NT2/D1 (cell line): ENCODE data around the gene FBXL13.

Source experiments
- DNase-seq: peaks from one replicate; pipeline ENCODE4 v3.0.0-alpha.2; 2011; ENCODE audit warnings: low read depth, low spot score
- H3K27me3 ChIP-seq: 2 replicates; pipeline ENCODE4 v1.6.0; 2011; ENCODE audit warnings: mild to moderate bottlenecking; ENCODE audit not compliant: insufficient read length, insufficient read depth
- H3K36me3 ChIP-seq: 2 replicates; pipeline ENCODE4 v1.6.1; 2011; ENCODE audit warnings: mild to moderate bottlenecking, low read length, mixed read lengths; ENCODE audit not compliant: insufficient read depth, insufficient read length
- H3K4me1 ChIP-seq: 2 replicates; pipeline ENCODE4 v1.5.1; 2011; ENCODE audit not compliant: insufficient read depth, insufficient read length
- H3K4me3 ChIP-seq: 2 replicates; pipeline ENCODE4 v1.5.1; 2011; ENCODE audit warnings: low read depth; ENCODE audit not compliant: insufficient read length
- H3K9ac ChIP-seq: 2 replicates; pipeline ENCODE4 v1.6.0; 2011; ENCODE audit warnings: low read depth; ENCODE audit not compliant: insufficient read length
- H3K9me3 ChIP-seq: 2 replicates; pipeline ENCODE4 v1.5.1; 2011; ENCODE audit warnings: mild to moderate bottlenecking, low read length; ENCODE audit not compliant: insufficient read depth
- SUZ12 ChIP-seq: IDR thresholded peaks from 2 replicates; pipeline ENCODE4 v1.6.1; 2011; ENCODE audit not compliant: insufficient read length, insufficient read depth; ENCODE audit errors: extremely low read depth
- YY1 ChIP-seq: IDR thresholded peaks from 2 replicates; pipeline ENCODE4 v1.6.1; 2011; ENCODE audit not compliant: insufficient read length, insufficient read depth
- ZNF274 ChIP-seq: IDR thresholded peaks from 2 replicates; pipeline ENCODE4 v1.6.1; 2011; ENCODE audit warnings: mild to moderate bottlenecking, low read depth, low read length

FBXL13 gene

DNA sequence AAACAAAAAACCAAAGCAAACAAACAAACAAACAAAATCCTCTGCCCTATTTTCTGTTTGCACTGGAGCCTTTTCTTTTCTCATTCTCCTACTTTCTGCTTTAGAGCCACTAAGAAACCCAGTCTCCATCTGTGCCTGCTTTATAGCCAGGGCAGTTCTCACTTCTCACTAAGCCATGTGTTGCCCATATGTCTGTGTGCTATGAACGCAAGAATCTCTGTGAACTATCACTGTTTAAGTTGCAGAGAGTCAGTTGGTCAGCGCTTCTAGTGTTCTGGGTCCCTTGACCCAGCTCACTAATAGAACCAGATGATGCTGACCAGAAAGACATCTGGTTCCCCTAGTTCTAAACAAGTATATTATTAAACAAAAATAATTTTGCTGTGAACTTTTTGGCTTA lies 244.4 kb downstream of the FBXL13 start:
- H3K27me3 ChIP-seq: no peaks in the 10 kb centered on the region
- TF ChIP-seq SUZ12 (no peak), YY1 (no peak), ZNF274 (no peak)
- H3K36me3 ChIP-seq: no peaks in the 10 kb centered on the region
- no peak overlapping the region for H3K9ac ChIP-seq
- H3K4me1 ChIP-seq: no peaks in the 10 kb centered on the region
- no peak for DNase-seq
- no peak overlapping the region for H3K4me3 ChIP-seq
- H3K9me3 ChIP-seq: no peaks in the 10 kb centered on the region

DNA sequence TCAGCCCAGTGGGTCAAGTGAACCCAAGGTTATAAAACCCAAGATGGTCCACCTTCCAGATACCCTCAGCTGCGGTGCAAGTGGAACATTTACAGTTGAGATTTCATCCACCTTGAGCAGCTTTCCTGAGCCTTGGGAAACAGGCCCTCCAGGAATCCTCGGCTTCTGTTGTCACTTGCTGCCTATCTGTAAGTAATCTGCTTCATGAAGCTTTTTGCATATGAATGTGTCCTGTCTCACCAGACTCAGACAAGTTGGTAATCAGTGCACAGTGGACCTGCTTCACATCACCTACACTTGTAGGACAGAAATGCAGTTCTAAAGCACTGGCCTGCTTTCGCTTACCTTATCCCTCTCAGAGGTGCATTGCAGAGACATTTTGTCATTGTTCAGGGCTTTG lies 245.5 kb downstream of the FBXL13 start:
- H3K9me3 ChIP-seq: no peaks in the 10 kb centered on the region
- H3K4me1 ChIP-seq: no peaks in the 10 kb centered on the region
- no peak for DNase-seq
- no peak overlapping the region for H3K9ac ChIP-seq
- H3K36me3 ChIP-seq: no peaks in the 10 kb centered on the region
- TF ChIP-seq ZNF274: no peak
- no peak for TF ChIP-seq SUZ12
- TF ChIP-seq YY1: no peak
- no peaks in the 10 kb centered on the region for H3K27me3 ChIP-seq
- no peak overlapping the region for H3K4me3 ChIP-seq

DNA sequence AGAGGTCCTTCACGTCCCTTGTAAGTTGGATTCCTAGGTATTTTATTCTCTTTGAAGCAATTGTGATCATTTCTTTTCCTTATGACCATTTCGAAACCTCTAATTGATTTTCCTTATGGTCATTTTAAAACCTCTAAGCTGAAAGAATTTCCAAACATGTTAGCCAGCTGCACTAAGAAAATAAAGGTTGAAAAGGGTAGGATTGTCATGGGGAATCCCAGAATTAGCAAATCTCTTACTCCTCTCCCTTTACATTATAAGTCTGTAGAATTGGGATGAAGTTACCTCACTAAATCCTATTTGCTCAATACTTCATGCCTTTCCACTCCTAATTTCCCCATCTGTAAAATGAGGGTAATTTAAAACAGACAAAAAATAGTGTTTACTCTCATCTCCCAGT lies 246.3 kb downstream of the FBXL13 start:
- no peak for TF ChIP-seq SUZ12
- TF ChIP-seq ZNF274: no peak
- TF ChIP-seq YY1: no peak

DNA sequence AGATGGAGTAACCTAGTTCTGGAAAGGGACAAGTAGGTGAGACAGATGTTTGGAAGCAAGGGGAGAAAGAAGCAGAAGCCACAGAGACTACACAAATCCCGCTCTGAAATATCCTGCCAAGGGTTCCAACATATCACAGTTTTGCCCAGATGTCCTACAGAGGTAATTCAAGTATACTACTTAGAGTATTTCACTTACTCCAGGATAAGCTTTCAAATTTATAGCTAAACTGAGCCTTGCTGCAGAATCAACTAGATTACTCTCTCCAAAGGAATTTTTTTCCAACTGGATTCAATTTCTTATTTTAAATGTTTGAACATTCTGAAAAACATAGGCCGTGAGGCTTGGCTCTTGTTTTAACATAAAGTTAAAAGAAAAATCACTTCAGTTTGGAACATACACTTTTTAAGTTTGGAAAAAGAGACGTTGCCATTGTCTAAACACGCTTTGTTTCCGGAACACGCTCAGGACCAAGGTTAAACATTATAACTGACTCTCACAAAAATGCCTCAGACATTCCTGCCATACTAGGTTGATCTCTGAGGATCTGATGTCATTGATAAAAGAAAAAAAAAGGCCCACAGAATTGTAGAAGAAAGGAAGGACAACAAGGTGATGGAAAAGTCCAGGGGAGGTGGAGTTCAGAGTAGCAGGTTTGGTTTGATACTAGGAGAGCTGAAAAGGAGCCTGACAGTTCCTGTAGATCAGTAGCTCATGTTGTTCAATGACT lies 251.0 kb downstream of the FBXL13 start:
- Histone ChIP-seq H3K9ac (no peak overlapping the region), H3K4me1 (no peaks in the 10 kb centered on the region), H3K9me3 (no peaks in the 10 kb centered on the region), H3K27me3 (no peaks in the 10 kb centered on the region), H3K36me3 (no peaks in the 10 kb centered on the region), H3K4me3 (no peak overlapping the region)
- no peak for DNase-seq
- TF ChIP-seq ZNF274 (no peak), SUZ12 (no peak), YY1 (no peak)

More for the DNA sequence above, 246.3 kb downstream of the FBXL13 start:
- Histone ChIP-seq H3K9ac (no peak overlapping the region), H3K4me3 (no peak overlapping the region), H3K9me3 (no peaks in the 10 kb centered on the region), H3K4me1 (no peaks in the 10 kb centered on the region), H3K36me3 (no peaks in the 10 kb centered on the region), H3K27me3 (no peaks in the 10 kb centered on the region)
- DNase-seq: no peak

DNA sequence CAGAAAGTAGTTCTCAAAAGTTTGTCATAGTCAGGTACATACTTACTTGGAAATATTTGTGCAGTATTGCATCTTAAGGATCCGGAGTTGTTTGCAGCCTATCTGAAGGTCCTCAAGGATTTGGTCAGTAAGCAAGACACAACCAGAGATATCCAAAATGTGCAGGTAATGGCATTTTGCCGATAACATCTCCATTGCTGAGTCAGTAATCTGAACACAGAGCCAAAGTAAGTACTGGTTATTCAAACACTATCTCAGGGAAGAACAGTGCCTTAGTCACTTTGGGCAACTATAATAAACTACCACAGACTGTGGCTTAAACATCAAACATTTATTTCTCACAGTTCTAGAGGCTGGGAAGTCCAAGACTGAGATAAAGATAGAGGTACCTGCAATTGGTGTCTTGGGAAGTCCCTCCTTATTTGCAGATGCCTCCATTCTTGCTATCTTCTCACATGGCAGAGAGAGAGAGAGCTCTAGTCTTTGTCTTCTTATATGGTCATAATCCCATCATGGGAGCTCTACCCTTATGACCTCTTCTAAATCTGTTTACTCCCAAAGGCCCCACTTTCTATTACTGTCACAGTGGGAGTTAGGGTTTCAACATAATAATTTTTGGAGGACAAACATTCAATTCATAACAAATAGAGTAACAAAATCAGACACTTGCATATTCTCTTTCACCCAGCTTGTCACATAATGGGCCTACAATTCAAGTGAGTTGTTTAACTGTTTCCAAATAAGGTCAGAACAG lies 252.4 kb downstream of the FBXL13 start:
- DNase-seq: no peak
- TF ChIP-seq YY1: no peak
- TF ChIP-seq SUZ12: no peak
- no peak for TF ChIP-seq ZNF274
- Histone ChIP-seq H3K4me1 (no peaks in the 10 kb centered on the region), H3K27me3 (no peaks in the 10 kb centered on the region), H3K9me3 (no peaks in the 10 kb centered on the region), H3K9ac (no peak overlapping the region), H3K4me3 (no peak overlapping the region), H3K36me3 (no peaks in the 10 kb centered on the region)

DNA sequence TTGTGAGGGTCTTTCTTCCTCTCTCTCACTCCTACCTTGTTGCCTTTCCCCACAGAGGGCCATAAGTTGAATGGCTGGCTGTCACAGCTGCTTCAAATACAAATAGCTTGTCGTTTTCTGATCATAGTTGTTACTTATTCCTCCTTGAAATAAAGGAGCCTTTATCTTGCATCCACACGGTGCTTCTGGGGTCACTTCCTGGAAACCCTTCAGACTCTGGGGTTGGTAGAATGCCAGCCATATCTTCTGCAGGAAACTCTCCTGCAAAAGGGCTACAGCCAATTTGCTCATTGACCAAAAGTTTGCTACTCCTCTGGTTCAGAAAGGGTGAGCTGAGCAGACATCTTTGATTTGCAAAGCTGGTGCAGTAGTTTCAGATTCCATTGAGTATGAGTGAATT lies 255.4 kb downstream of the FBXL13 start:
- Histone ChIP-seq H3K9ac (no peak overlapping the region), H3K4me3 (no peak overlapping the region), H3K4me1 (no peaks in the 10 kb centered on the region), H3K27me3 (no peaks in the 10 kb centered on the region), H3K9me3 (no peaks in the 10 kb centered on the region), H3K36me3 (no peaks in the 10 kb centered on the region)
- DNase-seq: no peak
- TF ChIP-seq YY1 (no peak), ZNF274 (no peak), SUZ12 (no peak)

DNA sequence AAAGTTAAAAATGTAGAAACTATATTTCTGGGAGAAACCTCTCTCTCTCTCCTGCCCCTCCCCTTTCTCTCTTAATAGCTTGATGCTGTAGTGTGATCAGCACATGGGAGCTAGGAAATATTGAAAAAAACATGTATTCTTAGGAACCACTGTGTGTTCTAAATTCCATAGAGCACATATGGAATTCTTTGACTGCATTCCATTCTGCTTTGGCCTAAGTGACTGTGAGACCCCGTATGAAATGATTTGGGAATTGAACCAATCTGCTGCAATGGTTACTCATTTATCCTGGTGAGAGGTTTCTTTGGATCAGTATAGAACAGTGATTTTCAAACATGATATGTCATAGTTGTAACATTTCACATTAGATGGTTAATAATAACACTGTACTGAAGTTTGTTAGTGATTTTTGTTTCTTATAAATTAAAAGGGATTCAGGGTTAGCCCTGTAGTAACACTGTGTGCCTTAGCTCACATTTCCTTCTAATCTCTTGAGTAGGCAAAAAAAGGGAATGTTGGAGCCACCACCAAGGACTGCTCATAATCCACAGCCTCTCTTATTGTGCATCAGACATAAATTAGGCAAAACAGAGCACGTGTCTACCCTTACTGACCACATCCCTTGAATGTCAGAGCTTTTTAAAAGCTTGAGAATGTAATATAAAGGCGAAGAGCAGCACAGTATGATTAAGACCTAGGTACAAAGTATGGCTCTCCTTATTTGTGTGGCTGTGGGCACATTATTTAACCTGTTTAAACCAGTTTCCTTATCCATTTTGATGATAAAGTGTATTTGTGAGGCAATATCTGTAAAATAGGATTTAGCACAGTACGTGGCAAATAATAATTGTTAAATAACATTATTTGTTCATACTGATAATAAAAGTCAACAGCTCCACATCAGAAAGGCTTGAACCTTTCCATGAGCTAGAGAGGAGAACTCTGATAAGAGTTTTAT lies 256.7 kb downstream of the FBXL13 start:
- Histone ChIP-seq H3K36me3 (no peaks in the 10 kb centered on the region), H3K4me3 (no peak overlapping the region), H3K9ac (no peak overlapping the region), H3K9me3 (no peaks in the 10 kb centered on the region), H3K4me1 (no peaks in the 10 kb centered on the region), H3K27me3 (no peaks in the 10 kb centered on the region)
- DNase-seq: no peak
- no peak for TF ChIP-seq YY1
